Keratinocyte (primary cell): ENCODE results near the gene PTPRT. TPM values are rescaled to one million over a fixed set of nuclear protein-coding genes. Genes with fewer than 3 reads are reported as not detected.

Experiments used
- DNase-seq: peaks from one replicate; pipeline ENCODE4 v3.0.0-alpha.2; 2011; ENCODE audit warnings: low read depth, missing footprints, low spot score
- FAIRE-seq: peaks from 2 replicates; lab custom pipeline; 2011; peaks lifted over from hg19 to GRCh38; lab: Jason Lieb, UNC
- H2AFZ ChIP-seq: 2 replicates; pipeline ENCODE4 v1.6.0; 2012; ENCODE audit warnings: low read length, control low read depth, inconsistent platforms; ENCODE audit not compliant: control insufficient read depth
- H3K27ac ChIP-seq: 2 replicates; pipeline ENCODE4 v1.5.1; 2011; ENCODE audit warnings: low read length; ENCODE audit not compliant: control insufficient read depth, insufficient read depth
- H3K27me3 ChIP-seq: 3 replicates; pipeline ENCODE4 v1.6.0; 2011; ENCODE audit warnings: low read length; ENCODE audit not compliant: control insufficient read depth, insufficient read depth; ENCODE audit errors: extremely low read depth
- H3K36me3 ChIP-seq, 2 experiments: 2 replicates in 1 of 2; 3 replicates in 1 of 2; pipeline ENCODE4 v1.5.1; 2011; ENCODE audit warnings: low read length in 2 of 2, mild to moderate bottlenecking in 1 of 2; ENCODE audit not compliant: control insufficient read depth in 2 of 2, insufficient read depth in 2 of 2; ENCODE audit errors: extremely low read depth in 1 of 2
- H3K4me1 ChIP-seq: 3 replicates; pipeline ENCODE4 v1.5.1; 2011; ENCODE audit warnings: low read length; ENCODE audit not compliant: control insufficient read depth, insufficient read depth; ENCODE audit errors: extremely low read depth
- H3K4me2 ChIP-seq: 3 replicates; pipeline ENCODE4 v1.6.0; 2011; ENCODE audit warnings: low read depth, low read length; ENCODE audit not compliant: control insufficient read depth, insufficient read depth; ENCODE audit errors: extremely low read depth
- H3K4me3 ChIP-seq, 3 experiments: fragments of 200-600 bp in 1 of 3; sonication (generic) in 1 of 3; 2 replicates in 2 of 3; 3 replicates in 1 of 3; pipeline ENCODE4 v1.5.1; 2011 to 2016; ENCODE audit warnings: low read length in 3 of 3, mild to moderate bottlenecking in 3 of 3, control low read depth in 2 of 3, inconsistent platforms in 1 of 3, low read depth in 1 of 3, mixed read lengths in 1 of 3, mixed run types in 1 of 3, moderate library complexity in 1 of 3; ENCODE audit not compliant: control insufficient read depth in 2 of 3, insufficient read depth in 2 of 3; ENCODE audit errors: extremely low read depth in 1 of 3
- H3K79me2 ChIP-seq: 2 replicates; pipeline ENCODE4 v1.6.0; 2012; ENCODE audit warnings: low read length; ENCODE audit not compliant: control insufficient read depth, insufficient read depth
- H3K9ac ChIP-seq: 3 replicates; pipeline ENCODE4 v1.6.0; 2011; ENCODE audit warnings: low read length; ENCODE audit not compliant: control insufficient read depth, insufficient read depth; ENCODE audit errors: extremely low read depth
- H3K9me1 ChIP-seq: 3 replicates; pipeline ENCODE4 v1.6.0; 2011; ENCODE audit warnings: low read length; ENCODE audit not compliant: control insufficient read depth, insufficient read depth; ENCODE audit errors: extremely low read depth
- H3K9me3 ChIP-seq: 2 replicates; pipeline ENCODE4 v1.5.1; 2012; ENCODE audit warnings: low read depth, low read length; ENCODE audit not compliant: control insufficient read depth
- H4K20me1 ChIP-seq: 3 replicates; pipeline ENCODE4 v1.6.0; 2011; ENCODE audit warnings: low read length; ENCODE audit not compliant: control insufficient read depth, insufficient read depth; ENCODE audit errors: extremely low read depth
- EZH2 ChIP-seq: IDR thresholded peaks from one replicate; pipeline ENCODE4 v1.6.1; 2012; ENCODE audit warnings: inconsistent platforms, mild to moderate bottlenecking, low read length, moderate library complexity
- dilution Hi-C: fragments of 300-500 bp; cut with MboI; formaldehyde crosslinking; loops from one replicate; pipeline ENCODE4 v1.7.0; 2020; ENCODE audit warnings: low sequenced_read_pairs; ENCODE audit not compliant: extremely low pct_ligation_motif_present
- polyA plus RNA-seq, 5 experiments: library from polyadenylated mRNA; depleted of rRNA in 3 of 5; stranded (reverse) in 3 of 5; stranded (forward) in 1 of 5; unstranded in 1 of 5; fragments of >200 nt; gene quantifications; 1 replicate in 1 of 5; 2 replicates in 3 of 5; 3 replicates in 1 of 5; pipeline versions ENCODE4 v1.2.1 to v1.2.3, GENCODE V29; 2011 to 2012; ENCODE audit warnings: missing spikeins in 2 of 5, low read depth in 1 of 5, low replicate concordance in 1 of 5
- TF ChIP-seq, protein P1 (sequence below), 3 experiments: IDR thresholded peaks in 1 of 3; conservative IDR thresholded peaks in 1 of 3; optimal IDR thresholded peaks in 1 of 3; 2 replicates in 2 of 3; 3 replicates in 1 of 3; pipeline versions ENCODE3 to v1.5.1; 2011; ENCODE audit warnings: low read length in 3 of 3, mild to moderate bottlenecking in 3 of 3, moderate library complexity in 2 of 3, control low read depth in 1 of 3, inconsistent platforms in 1 of 3; ENCODE audit not compliant: insufficient read depth in 2 of 3; ENCODE audit errors: extremely low read depth in 1 of 3

Gene PTPRT
- polyA plus RNA-seq, 1 donor (not counting 4 experiments of a cell fraction or from before 2014, with no cell fraction given), result not detected

DNA sequence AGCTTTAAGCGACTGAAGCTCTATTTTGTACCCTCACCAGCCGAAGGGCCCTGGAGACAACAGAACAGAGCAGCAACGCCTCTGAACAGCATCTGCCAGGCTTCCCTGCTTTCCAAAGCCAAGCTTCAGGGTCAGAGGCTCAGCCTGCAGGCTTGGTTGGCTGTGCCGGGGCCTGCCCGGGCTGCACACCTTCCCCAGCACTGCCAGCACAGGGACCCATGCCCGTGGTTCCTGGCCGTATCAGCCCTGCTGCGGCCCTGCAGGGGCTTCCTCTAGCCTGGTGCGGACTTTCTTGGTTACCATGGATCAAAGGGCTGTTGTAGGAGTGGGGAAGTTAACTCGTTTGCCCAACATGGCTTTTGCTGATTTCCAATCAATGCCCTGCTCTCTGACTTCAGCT is 830.1 kb downstream of the PTPRT start:
- Histone ChIP-seq H3K9me3 (no peaks in the 10 kb centered on the region), H2AFZ (no peak overlapping the region), H3K4me2 (no peak overlapping the region), H3K27me3 (no peaks in the 10 kb centered on the region), H3K36me3 (no peaks in the 10 kb centered on the region), H3K4me3 (no peak overlapping the region), H4K20me1 (no peaks in the 10 kb centered on the region), H3K4me1 (no peaks in the 10 kb centered on the region), H3K9ac (no peak overlapping the region), H3K27ac (no peak overlapping the region), H3K9me1 (no peaks in the 10 kb centered on the region), H3K79me2 (no peaks in the 10 kb centered on the region)
- no peak for TF ChIP-seq EZH2
- TF ChIP-seq, protein P1, sequence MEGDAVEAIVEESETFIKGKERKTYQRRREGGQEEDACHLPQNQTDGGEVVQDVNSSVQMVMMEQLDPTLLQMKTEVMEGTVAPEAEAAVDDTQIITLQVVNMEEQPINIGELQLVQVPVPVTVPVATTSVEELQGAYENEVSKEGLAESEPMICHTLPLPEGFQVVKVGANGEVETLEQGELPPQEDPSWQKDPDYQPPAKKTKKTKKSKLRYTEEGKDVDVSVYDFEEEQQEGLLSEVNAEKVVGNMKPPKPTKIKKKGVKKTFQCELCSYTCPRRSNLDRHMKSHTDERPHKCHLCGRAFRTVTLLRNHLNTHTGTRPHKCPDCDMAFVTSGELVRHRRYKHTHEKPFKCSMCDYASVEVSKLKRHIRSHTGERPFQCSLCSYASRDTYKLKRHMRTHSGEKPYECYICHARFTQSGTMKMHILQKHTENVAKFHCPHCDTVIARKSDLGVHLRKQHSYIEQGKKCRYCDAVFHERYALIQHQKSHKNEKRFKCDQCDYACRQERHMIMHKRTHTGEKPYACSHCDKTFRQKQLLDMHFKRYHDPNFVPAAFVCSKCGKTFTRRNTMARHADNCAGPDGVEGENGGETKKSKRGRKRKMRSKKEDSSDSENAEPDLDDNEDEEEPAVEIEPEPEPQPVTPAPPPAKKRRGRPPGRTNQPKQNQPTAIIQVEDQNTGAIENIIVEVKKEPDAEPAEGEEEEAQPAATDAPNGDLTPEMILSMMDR (optimal IDR thresholded peaks at IDR 0.05 in 1 of 3, IDR thresholded peaks at IDR 0.05 in 1 of 3, conservative IDR thresholded peaks at IDR 0.05 in 1 of 3; ENCODE audit: extremely low read depth in 1 of 3, insufficient read depth in 2 of 3, low read length in 3 of 3), result no peak
- FAIRE-seq (no peak), DNase-seq (no peak)
- dilution Hi-C loops, result no loop called here

DNA sequence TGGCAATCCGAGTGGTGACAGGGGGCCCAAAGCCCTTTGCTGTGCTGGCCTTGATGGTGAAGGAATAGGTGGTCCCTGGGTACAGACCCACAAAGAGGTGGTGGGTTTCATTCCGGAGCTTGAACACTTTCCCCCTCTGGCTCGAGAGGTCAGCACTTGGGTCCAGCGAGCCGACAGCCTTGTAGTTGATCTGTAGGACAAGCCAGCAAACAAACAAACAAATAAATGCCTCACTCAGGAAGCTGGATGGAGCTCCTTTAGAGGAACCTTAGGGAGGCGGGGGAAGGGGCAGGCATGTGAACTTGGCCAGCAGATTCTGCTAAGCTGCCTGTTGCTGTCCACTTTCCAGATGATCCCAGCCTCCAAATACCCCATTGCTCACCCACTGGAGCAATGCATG is 837.6 kb downstream of the PTPRT start:
- no peak overlapping the region for H2AFZ ChIP-seq
- no peaks in the 10 kb centered on the region for H3K4me1 ChIP-seq
- FAIRE-seq, result no peak
- no peaks in the 10 kb centered on the region for H3K9me3 ChIP-seq
- H3K4me3 ChIP-seq, result no peak overlapping the region
- H3K9ac ChIP-seq, result no peak overlapping the region
- H4K20me1 ChIP-seq, result no peaks in the 10 kb centered on the region
- no peaks in the 10 kb centered on the region for H3K27me3 ChIP-seq
- no peaks in the 10 kb centered on the region for H3K79me2 ChIP-seq
- no peak for DNase-seq
- H3K36me3 ChIP-seq, result no peaks in the 10 kb centered on the region
- TF ChIP-seq EZH2, result no peak
- TF ChIP-seq, protein P1 (optimal IDR thresholded peaks at IDR 0.05 in 1 of 3, IDR thresholded peaks at IDR 0.05 in 1 of 3, conservative IDR thresholded peaks at IDR 0.05 in 1 of 3; ENCODE audit: extremely low read depth in 1 of 3, insufficient read depth in 2 of 3, low read length in 3 of 3), result no peak
- H3K9me1 ChIP-seq, result no peaks in the 10 kb centered on the region
- H3K4me2 ChIP-seq, result no peak overlapping the region
- no peak overlapping the region for H3K27ac ChIP-seq
- dilution Hi-C loops, result no loop called here
